ENCODE results near the gene CBARP. TPM values are rescaled to one million over a fixed set of nuclear protein-coding genes. Genes with fewer than 3 reads are reported as not detected.

The CBARP gene
- total and polyA plus RNA-seq, 2 of the 13 experiments (the other 11 are each of a cell fraction or from before 2014, with no cell fraction given), result 1.2 to 1.4 TPM

- TF ChIP-seq, protein P1, sequence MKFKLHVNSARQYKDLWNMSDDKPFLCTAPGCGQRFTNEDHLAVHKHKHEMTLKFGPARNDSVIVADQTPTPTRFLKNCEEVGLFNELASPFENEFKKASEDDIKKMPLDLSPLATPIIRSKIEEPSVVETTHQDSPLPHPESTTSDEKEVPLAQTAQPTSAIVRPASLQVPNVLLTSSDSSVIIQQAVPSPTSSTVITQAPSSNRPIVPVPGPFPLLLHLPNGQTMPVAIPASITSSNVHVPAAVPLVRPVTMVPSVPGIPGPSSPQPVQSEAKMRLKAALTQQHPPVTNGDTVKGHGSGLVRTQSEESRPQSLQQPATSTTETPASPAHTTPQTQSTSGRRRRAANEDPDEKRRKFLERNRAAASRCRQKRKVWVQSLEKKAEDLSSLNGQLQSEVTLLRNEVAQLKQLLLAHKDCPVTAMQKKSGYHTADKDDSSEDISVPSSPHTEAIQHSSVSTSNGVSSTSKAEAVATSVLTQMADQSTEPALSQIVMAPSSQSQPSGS (CRISPR knock-in tag; IDR thresholded peaks at IDR 0.05), result peak; percentile 57; the same call in 1 of the 2 replicates
- no peak for TF ChIP-seq MAFF (IDR thresholded peaks at IDR 0.05; ENCODE audit: low read depth, low read length)
- no peak; the same call in 1 of the 2 replicates for TF ChIP-seq SMAD1 (CRISPR knock-in tag; IDR thresholded peaks at IDR 0.05; ENCODE audit: borderline replicate concordance, low read depth)
- peak; percentile 97 for TF ChIP-seq ZNF607 (CRISPR knock-in tag; IDR thresholded peaks at IDR 0.05; ENCODE audit: borderline replicate concordance)
- TF ChIP-seq, protein P2, sequence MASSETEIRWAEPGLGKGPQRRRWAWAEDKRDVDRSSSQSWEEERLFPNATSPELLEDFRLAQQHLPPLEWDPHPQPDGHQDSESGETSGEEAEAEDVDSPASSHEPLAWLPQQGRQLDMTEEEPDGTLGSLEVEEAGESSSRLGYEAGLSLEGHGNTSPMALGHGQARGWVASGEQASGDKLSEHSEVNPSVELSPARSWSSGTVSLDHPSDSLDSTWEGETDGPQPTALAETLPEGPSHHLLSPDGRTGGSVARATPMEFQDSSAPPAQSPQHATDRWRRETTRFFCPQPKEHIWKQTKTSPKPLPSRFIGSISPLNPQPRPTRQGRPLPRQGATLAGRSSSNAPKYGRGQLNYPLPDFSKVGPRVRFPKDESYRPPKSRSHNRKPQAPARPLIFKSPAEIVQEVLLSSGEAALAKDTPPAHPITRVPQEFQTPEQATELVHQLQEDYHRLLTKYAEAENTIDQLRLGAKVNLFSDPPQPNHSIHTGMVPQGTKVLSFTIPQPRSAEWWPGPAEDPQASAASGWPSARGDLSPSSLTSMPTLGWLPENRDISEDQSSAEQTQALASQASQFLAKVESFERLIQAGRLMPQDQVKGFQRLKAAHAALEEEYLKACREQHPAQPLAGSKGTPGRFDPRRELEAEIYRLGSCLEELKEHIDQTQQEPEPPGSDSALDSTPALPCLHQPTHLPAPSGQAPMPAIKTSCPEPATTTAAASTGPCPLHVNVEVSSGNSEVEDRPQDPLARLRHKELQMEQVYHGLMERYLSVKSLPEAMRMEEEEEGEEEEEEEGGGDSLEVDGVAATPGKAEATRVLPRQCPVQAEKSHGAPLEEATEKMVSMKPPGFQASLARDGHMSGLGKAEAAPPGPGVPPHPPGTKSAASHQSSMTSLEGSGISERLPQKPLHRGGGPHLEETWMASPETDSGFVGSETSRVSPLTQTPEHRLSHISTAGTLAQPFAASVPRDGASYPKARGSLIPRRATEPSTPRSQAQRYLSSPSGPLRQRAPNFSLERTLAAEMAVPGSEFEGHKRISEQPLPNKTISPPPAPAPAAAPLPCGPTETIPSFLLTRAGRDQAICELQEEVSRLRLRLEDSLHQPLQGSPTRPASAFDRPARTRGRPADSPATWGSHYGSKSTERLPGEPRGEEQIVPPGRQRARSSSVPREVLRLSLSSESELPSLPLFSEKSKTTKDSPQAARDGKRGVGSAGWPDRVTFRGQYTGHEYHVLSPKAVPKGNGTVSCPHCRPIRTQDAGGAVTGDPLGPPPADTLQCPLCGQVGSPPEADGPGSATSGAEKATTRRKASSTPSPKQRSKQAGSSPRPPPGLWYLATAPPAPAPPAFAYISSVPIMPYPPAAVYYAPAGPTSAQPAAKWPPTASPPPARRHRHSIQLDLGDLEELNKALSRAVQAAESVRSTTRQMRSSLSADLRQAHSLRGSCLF (CRISPR knock-in tag; IDR thresholded peaks at IDR 0.05; ENCODE audit: borderline replicate concordance), result no peak
- 0 out of 2 replicates have a peak, but pooled peaks have one; percentile 49 for TF ChIP-seq REPIN1 (CRISPR knock-in tag; IDR thresholded peaks at IDR 0.05; ENCODE audit: borderline replicate concordance, low read depth)
- no peak for TF ChIP-seq HES4 (CRISPR knock-in tag; IDR thresholded peaks at IDR 0.05; ENCODE audit: borderline replicate concordance)
- TF ChIP-seq U2AF1 (optimal IDR thresholded peaks at IDR 0.05; ENCODE audit: low read depth, low read length), result peak; percentile 74
- peak; percentile 82 for TF ChIP-seq UBTF (CRISPR knock-in tag; IDR thresholded peaks at IDR 0.05)
- TF ChIP-seq, protein P3, sequence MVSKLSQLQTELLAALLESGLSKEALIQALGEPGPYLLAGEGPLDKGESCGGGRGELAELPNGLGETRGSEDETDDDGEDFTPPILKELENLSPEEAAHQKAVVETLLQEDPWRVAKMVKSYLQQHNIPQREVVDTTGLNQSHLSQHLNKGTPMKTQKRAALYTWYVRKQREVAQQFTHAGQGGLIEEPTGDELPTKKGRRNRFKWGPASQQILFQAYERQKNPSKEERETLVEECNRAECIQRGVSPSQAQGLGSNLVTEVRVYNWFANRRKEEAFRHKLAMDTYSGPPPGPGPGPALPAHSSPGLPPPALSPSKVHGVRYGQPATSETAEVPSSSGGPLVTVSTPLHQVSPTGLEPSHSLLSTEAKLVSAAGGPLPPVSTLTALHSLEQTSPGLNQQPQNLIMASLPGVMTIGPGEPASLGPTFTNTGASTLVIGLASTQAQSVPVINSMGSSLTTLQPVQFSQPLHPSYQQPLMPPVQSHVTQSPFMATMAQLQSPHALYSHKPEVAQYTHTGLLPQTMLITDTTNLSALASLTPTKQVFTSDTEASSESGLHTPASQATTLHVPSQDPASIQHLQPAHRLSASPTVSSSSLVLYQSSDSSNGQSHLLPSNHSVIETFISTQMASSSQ (IDR thresholded peaks at IDR 0.05; ENCODE audit: low read depth), result no peak
- TF ChIP-seq, protein P3 (CRISPR knock-in tag; IDR thresholded peaks at IDR 0.05; ENCODE audit: borderline replicate concordance), result peak; percentile 81; the same call in 1 of the 2 replicates
- TF ChIP-seq HNRNPLL (IDR thresholded peaks at IDR 0.05; ENCODE audit: low read depth, low read length, poor library complexity, severe bottlenecking), result peak; percentile 47
Measured at GRCh38 chr19:1259206-1259875, 21.5 kb upstream of the CBARP start (continued).
